ENCODE measurements around the gene LPP. TPM values are rescaled to one million over a fixed set of nuclear protein-coding genes. Genes with fewer than 3 reads are reported as not detected.
A peak's percentile ranks its signal among the peaks of the same experiment; 100 is the strongest.

LPP gene
- total and polyA plus RNA-seq, 8 donors, result 8.0 to 885 (median 305) TPM

DNA sequence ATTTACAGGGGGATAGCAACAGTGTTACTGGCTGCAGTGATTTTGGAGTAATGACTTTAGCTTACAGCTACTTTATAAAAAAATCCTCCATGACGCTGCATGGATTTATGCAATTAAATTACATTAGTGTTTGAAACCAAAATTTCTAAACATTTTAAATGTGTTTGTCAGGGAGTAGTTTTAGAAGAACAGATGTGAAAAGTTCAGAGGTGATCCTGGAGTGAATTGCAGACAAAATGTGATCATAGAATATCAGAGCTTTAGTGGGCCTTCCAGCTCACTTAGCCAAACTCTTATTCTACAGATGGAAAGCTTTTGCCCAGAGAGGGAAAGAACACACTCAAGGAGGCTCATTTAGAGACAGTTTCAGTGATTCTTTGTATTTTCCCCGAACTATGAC, 376.3 kb downstream of the LPP start:
- no peak overlapping the region for H3K4me3 ChIP-seq
- H3K27ac ChIP-seq, result peak overlapping the region in 1 of 5 donors; percentile 30
- DNase-seq, result no peak
- H3K4me1 ChIP-seq, result peaks cover 0 to 51% (median 25%) of the 10 kb centered on the region in 4 donors
- H3K36me3 ChIP-seq, result peaks cover 0 to 19% (median 16%) of the 10 kb centered on the region in 4 donors
- 78 to 93% (median 88%) methylated on average over 2 of the region's 2 CpGs for WGBS, 5 donors
- TF ChIP-seq POLR2A (IDR thresholded peaks at IDR 0.05), result no peak
- TF ChIP-seq EP300 (IDR thresholded peaks at IDR 0.05), result no peak
- TF ChIP-seq, protein P1, sequence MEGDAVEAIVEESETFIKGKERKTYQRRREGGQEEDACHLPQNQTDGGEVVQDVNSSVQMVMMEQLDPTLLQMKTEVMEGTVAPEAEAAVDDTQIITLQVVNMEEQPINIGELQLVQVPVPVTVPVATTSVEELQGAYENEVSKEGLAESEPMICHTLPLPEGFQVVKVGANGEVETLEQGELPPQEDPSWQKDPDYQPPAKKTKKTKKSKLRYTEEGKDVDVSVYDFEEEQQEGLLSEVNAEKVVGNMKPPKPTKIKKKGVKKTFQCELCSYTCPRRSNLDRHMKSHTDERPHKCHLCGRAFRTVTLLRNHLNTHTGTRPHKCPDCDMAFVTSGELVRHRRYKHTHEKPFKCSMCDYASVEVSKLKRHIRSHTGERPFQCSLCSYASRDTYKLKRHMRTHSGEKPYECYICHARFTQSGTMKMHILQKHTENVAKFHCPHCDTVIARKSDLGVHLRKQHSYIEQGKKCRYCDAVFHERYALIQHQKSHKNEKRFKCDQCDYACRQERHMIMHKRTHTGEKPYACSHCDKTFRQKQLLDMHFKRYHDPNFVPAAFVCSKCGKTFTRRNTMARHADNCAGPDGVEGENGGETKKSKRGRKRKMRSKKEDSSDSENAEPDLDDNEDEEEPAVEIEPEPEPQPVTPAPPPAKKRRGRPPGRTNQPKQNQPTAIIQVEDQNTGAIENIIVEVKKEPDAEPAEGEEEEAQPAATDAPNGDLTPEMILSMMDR (IDR thresholded peaks at IDR 0.05), result no peak
- no peak for TF ChIP-seq POLR2AphosphoS5 (IDR thresholded peaks at IDR 0.05)
- intact Hi-C loops (cut with DNase I; ENCODE audit: low total_unique reads), result no loop called here
- no peaks in the 10 kb centered on the region for H3K27me3 ChIP-seq
- H3K9me3 ChIP-seq, result no peaks in the 10 kb centered on the region

DNA sequence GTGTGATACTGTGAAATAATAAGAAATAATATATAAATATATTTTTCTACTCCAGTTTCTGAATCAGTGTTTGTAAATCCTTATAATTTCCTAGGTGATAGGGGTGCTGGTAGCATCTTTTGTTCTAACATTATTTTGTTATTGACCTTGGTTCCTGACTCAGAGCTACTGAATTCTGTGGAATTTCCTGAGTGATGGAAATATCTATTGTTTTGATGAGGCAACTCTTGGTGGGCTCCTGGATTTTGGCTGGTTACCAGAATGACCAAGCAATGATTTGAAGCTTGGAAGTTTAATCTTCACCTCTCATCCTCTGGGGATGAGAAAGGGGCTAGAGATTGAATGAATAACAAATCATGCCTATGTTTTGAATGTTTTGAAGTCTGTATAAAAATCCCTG, 377.3 kb downstream of the LPP start:
- no peak for TF ChIP-seq EP300 (IDR thresholded peaks at IDR 0.05)
- TF ChIP-seq POLR2A (IDR thresholded peaks at IDR 0.05), result no peak
- TF ChIP-seq, protein P1 (IDR thresholded peaks at IDR 0.05), result no peak
- TF ChIP-seq POLR2AphosphoS5 (IDR thresholded peaks at IDR 0.05), result no peak
- intact Hi-C loops (cut with DNase I; ENCODE audit: low total_unique reads), result no loop called here
- peaks cover 0 to 43% (median 20%) of the 10 kb centered on the region in 4 donors for H3K4me1 ChIP-seq
- no peaks in the 10 kb centered on the region for H3K27me3 ChIP-seq
- no peak overlapping the region for H3K4me3 ChIP-seq
- peaks cover 0 to 9% (median 8%) of the 10 kb centered on the region in 4 donors for H3K36me3 ChIP-seq
- DNase-seq, result no peak
- H3K27ac ChIP-seq, result peak overlapping the region in 1 of 5 donors; percentile 30
- H3K9me3 ChIP-seq, result no peaks in the 10 kb centered on the region

DNA sequence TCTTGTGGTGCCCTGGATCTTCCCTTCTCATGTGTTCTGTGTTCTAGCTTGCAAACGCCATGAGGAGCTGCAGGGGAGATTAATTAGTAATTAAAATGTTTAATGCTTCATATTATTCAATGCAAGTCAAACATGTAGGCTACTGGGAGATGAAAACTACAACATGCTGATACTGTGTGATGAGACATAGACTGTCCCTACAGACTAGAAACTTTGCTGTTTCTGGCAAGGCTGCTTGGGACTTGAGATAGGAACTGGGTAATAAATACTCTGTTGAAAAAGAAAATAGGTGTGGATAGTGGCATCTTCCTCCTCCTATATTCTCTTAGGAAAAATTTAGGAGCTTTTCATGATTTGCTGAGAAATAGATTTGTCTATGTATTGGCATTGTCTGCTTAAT, 379.2 kb downstream of the LPP start:
- TF ChIP-seq, protein P1 (IDR thresholded peaks at IDR 0.05), result no peak
- TF ChIP-seq POLR2AphosphoS5 (IDR thresholded peaks at IDR 0.05) (no peak), POLR2A (IDR thresholded peaks at IDR 0.05) (no peak), EP300 (IDR thresholded peaks at IDR 0.05) (no peak)
- no peaks in the 10 kb centered on the region for H3K9me3 ChIP-seq
- WGBS, 5 donors, result 64 to 78% (median 72%) methylated on average over 1 of the region's 1 CpG
- H3K27ac ChIP-seq, result no peak overlapping the region
- intact Hi-C loops (cut with DNase I; ENCODE audit: low total_unique reads), result no loop called here
- H3K27me3 ChIP-seq, result no peaks in the 10 kb centered on the region
- no peaks in the 10 kb centered on the region for H3K36me3 ChIP-seq
- peaks cover 0 to 40% (median 20%) of the 10 kb centered on the region in 4 donors for H3K4me1 ChIP-seq
- no peak for DNase-seq
- no peak overlapping the region for H3K4me3 ChIP-seq

DNA sequence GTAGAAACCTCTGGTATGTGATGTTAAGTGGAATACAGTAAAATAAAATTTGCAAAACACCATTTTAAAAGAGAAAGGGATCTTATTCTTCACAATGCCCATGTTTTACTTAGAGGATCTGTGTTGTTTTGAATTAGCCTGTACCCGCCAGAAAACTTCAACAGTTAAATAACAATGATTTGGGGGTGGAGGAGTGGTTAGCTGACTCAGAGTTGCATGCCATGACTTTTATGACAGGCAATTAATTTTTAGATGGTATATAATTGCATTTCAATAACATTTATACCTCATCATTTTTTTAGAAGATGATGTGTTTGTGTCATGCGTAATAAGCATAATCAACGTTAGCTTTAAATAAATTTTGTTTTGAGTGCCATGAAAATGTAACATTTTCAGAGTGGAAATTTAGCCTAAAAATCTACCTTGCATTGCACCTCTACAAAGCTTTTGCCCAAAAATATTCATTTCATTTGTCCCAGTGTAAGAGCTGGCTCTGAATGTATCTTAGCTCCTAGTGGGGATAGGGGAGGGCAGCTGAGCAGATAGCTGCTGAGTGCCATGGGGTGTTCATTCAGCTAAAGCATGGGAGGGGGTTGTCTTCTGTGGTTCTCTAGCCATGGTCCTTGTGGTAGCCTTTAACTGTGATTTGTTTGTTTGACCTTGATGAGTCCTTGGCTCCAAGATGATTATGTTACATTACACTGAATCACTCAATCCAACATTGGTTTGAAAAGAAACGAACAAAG, 379.8 kb downstream of the LPP start:
- Histone ChIP-seq H3K9me3 (no peaks in the 10 kb centered on the region), H3K27ac (no peak overlapping the region), H3K27me3 (no peaks in the 10 kb centered on the region), H3K4me3 (no peak overlapping the region), H3K36me3 (no peaks in the 10 kb centered on the region), H3K4me1 (peaks cover 0 to 36% (median 18%) of the 10 kb centered on the region in 4 donors)
- no peak for TF ChIP-seq EP300 (IDR thresholded peaks at IDR 0.05)
- no peak for TF ChIP-seq POLR2A (IDR thresholded peaks at IDR 0.05)
- TF ChIP-seq, protein P1 (IDR thresholded peaks at IDR 0.05), result no peak
- TF ChIP-seq POLR2AphosphoS5 (IDR thresholded peaks at IDR 0.05), result no peak
- 81 to 93% (median 85%) methylated on average over 4 of the region's 4 CpGs for WGBS, 5 donors
- intact Hi-C loops (cut with DNase I; ENCODE audit: low total_unique reads), result no loop called here
- DNase-seq, result no peak

Measured in stomach (tissue), 9 donors.